Measurements from ENCODE around the gene ACSL1. TPM values are rescaled to one million over a fixed set of nuclear protein-coding genes. Genes with fewer than 3 reads are reported as not detected.
A peak's percentile ranks its signal among the peaks of the same experiment; 100 is the strongest.

ACSL1 gene
- polyA plus RNA-seq, 1 donor (not counting 4 experiments of a cell fraction or from before 2014, with no cell fraction given) = 60.6 TPM

DNA sequence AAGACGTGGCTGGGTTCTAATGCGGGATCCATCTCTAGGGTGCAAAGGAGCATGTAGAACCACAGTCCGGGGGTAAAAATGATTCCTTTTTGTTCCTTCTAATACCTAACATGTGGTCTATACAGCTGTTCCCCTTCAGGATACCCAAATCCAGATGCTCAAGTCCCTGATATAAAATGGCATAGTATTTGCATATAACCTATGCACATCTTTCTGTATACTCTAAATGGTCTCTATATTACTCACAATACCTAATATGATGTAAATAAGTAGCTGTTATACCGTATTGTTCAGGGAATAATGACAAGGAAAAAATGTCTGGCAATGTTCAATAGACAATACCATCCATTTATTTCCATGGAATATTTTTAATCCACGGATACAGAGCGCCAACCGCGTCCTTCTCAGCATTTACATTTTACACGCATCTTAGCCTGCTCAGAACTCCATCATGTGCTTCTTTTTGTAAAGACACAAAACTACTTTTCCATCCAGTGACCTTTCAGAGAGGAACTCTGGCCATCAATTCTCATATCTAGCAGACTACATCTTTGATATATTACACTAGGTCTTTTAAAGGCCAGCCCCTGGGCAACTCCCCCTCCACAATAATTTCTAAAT, 31.9 kb downstream of the ACSL1 start:
- Histone ChIP-seq H3K27me3 (ENCODE audit: control insufficient read depth, extremely low read depth, insufficient read depth, low read length) (no peaks in the 10 kb centered on the region), H3K4me1 (ENCODE audit: control insufficient read depth, extremely low read depth, insufficient read depth, low read length) (peaks cover 15% of the 10 kb centered on the region), H3K4me3 (ENCODE audit: control insufficient read depth in 2 of 3, extremely low read depth in 1 of 3, insufficient read depth in 2 of 3, low read depth in 1 of 3, low read length in 3 of 3) (no peak overlapping the region), H3K4me2 (ENCODE audit: control insufficient read depth, extremely low read depth, insufficient read depth, low read depth, low read length) (no peak overlapping the region), H3K9ac (ENCODE audit: control insufficient read depth, extremely low read depth, insufficient read depth, low read length) (no peak overlapping the region), H3K36me3 (ENCODE audit: control insufficient read depth in 2 of 2, extremely low read depth in 1 of 2, insufficient read depth in 2 of 2, low read length in 2 of 2) (peaks cover 2 to 16% of the 10 kb centered on the region in 2 experiments), H2AFZ (ENCODE audit: control insufficient read depth, low read length) (no peak overlapping the region), H3K27ac (ENCODE audit: control insufficient read depth, insufficient read depth, low read length) (no peak overlapping the region), H3K9me3 (ENCODE audit: control insufficient read depth, low read depth, low read length) (no peaks in the 10 kb centered on the region), H3K9me1 (ENCODE audit: control insufficient read depth, extremely low read depth, insufficient read depth, low read length) (peaks cover 4% of the 10 kb centered on the region), H3K79me2 (ENCODE audit: control insufficient read depth, insufficient read depth, low read length) (peaks cover 4% of the 10 kb centered on the region), H4K20me1 (ENCODE audit: control insufficient read depth, extremely low read depth, insufficient read depth, low read length) (peaks cover 5% of the 10 kb centered on the region)
- dilution Hi-C loops (cut with MboI; ENCODE audit: extremely low pct_ligation_motif_present, low sequenced_read_pairs) = no loop called here
- DNase-seq (ENCODE audit: low read depth, low spot score) (no peak), FAIRE-seq (no peak)
- TF ChIP-seq EZH2 (IDR thresholded peaks at IDR 0.05; ENCODE audit: low read length) = no peak
- TF ChIP-seq, protein P1, sequence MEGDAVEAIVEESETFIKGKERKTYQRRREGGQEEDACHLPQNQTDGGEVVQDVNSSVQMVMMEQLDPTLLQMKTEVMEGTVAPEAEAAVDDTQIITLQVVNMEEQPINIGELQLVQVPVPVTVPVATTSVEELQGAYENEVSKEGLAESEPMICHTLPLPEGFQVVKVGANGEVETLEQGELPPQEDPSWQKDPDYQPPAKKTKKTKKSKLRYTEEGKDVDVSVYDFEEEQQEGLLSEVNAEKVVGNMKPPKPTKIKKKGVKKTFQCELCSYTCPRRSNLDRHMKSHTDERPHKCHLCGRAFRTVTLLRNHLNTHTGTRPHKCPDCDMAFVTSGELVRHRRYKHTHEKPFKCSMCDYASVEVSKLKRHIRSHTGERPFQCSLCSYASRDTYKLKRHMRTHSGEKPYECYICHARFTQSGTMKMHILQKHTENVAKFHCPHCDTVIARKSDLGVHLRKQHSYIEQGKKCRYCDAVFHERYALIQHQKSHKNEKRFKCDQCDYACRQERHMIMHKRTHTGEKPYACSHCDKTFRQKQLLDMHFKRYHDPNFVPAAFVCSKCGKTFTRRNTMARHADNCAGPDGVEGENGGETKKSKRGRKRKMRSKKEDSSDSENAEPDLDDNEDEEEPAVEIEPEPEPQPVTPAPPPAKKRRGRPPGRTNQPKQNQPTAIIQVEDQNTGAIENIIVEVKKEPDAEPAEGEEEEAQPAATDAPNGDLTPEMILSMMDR (optimal IDR thresholded peaks at IDR 0.05 in 1 of 3, IDR thresholded peaks at IDR 0.05 in 1 of 3, conservative IDR thresholded peaks at IDR 0.05 in 1 of 3; ENCODE audit: extremely low read depth in 1 of 3, insufficient read depth in 2 of 3, low read length in 3 of 3) = no peak

DNA sequence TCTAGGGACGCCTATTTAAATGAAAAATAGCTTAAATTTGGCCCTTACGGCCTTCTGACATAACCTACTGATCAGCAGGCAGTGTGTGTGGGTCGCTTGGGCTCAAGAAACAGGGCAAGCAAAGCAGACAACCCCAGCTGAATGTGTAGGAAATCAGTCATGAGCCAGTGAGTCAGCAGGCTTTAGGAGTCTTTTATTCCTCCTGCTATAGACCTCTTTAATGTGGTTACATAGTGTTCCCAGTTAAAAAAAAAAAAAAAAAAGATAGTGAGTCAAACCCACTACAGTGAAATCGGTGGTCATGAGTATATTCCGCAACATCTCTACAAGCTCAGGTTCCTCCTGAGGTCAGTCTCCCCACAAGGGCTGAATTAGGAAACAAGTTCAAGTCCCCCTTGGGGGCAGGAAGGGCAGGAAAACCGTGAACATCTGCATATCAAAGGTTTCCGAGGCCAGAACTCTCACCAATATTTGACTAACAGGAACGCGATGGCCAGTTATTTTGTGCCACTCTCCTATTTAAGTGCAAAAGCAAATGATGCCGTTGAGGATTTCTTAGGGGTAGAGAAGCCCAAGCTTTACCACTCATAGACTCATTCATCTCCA, 32.7 kb downstream of the ACSL1 start:
- Histone ChIP-seq H3K27me3 (ENCODE audit: control insufficient read depth, extremely low read depth, insufficient read depth, low read length) (no peaks in the 10 kb centered on the region), H3K79me2 (ENCODE audit: control insufficient read depth, insufficient read depth, low read length) (peaks cover 4% of the 10 kb centered on the region), H3K9me1 (ENCODE audit: control insufficient read depth, extremely low read depth, insufficient read depth, low read length) (peaks cover 4% of the 10 kb centered on the region), H3K36me3 (ENCODE audit: control insufficient read depth in 2 of 2, extremely low read depth in 1 of 2, insufficient read depth in 2 of 2, low read length in 2 of 2) (peaks cover 0 to 15% of the 10 kb centered on the region in 2 experiments), H3K9me3 (ENCODE audit: control insufficient read depth, low read depth, low read length) (no peaks in the 10 kb centered on the region), H3K4me2 (ENCODE audit: control insufficient read depth, extremely low read depth, insufficient read depth, low read depth, low read length) (peak overlapping the region; percentile 64), H3K4me3 (ENCODE audit: control insufficient read depth in 2 of 3, extremely low read depth in 1 of 3, insufficient read depth in 2 of 3, low read depth in 1 of 3, low read length in 3 of 3) (peak overlapping the region in 1 of 3 experiments; percentile 3), H3K9ac (ENCODE audit: control insufficient read depth, extremely low read depth, insufficient read depth, low read length) (no peak overlapping the region), H4K20me1 (ENCODE audit: control insufficient read depth, extremely low read depth, insufficient read depth, low read length) (peaks cover 5% of the 10 kb centered on the region), H2AFZ (ENCODE audit: control insufficient read depth, low read length) (no peak overlapping the region), H3K27ac (ENCODE audit: control insufficient read depth, insufficient read depth, low read length) (peak overlapping the region; percentile 44), H3K4me1 (ENCODE audit: control insufficient read depth, extremely low read depth, insufficient read depth, low read length) (peaks cover 15% of the 10 kb centered on the region)
- DNase-seq (ENCODE audit: low read depth, low spot score) = peak; percentile 49
- TF ChIP-seq, protein P1 (optimal IDR thresholded peaks at IDR 0.05 in 1 of 3, IDR thresholded peaks at IDR 0.05 in 1 of 3, conservative IDR thresholded peaks at IDR 0.05 in 1 of 3; ENCODE audit: extremely low read depth in 1 of 3, insufficient read depth in 2 of 3, low read length in 3 of 3) = no peak
- TF ChIP-seq EZH2 (IDR thresholded peaks at IDR 0.05; ENCODE audit: low read length) = no peak
- peak; percentile 90 for FAIRE-seq
- dilution Hi-C loops (cut with MboI; ENCODE audit: extremely low pct_ligation_motif_present, low sequenced_read_pairs) = no loop called here

Data from keratinocyte (primary cell).